ENCODE measurements around the gene TMEM184C.

TMEM184C gene

GRCh38 chr4:147617173-147617840, at the start of gene TMEM184C:
TSS of gene TMEM184C (plus strand) at chr4:147617397. CDS start at chr4:147617957, 560 bp downstream.
- peak; percentile 96 to 97 (median 96) for DNase-seq

DNA sequence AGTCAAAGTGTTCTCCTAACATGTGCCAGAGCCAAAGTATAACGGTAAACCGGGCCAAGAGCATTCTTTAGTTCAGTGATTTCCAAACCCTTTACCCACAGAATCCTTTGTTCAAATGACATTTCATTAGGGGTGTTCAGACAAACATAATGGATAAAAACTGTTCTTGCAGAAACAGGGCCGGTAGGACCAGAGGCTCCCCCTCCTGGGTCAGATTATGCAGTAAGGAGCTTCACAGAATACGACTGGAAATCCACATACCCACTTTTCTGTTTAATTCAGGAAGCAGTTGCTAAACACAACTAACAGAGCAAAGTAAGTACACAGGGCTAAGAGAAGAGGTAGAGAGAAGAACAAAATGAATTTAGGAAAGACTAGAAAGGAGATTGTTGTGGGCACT, 46.6 kb upstream of the TMEM184C start:
- no peak for DNase-seq

- DNase-seq, result no peak
Measured at GRCh38 chr4:147571036-147571770, 46.0 kb upstream of the TMEM184C start.

DNA sequence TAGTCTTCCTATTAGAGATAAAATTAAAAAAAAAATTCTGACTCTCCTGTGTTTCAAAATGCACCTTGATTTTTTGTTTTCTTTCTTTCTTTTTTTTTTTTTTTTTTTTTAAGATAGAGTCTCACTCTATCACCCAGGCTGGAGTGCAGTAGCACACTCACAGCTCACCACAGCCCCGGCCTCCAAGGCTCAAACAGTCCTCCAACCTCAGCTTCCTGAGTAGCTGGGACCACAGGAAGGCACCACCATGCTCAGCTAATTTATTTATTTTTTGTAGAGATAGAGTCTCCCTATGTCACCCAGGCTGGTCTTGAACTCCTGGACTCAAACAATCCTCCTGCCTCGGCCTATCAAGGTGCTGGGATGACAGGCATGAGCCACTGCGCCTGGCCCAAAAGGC, 41.1 kb upstream of the TMEM184C start:
- DNase-seq, result no peak

DNA sequence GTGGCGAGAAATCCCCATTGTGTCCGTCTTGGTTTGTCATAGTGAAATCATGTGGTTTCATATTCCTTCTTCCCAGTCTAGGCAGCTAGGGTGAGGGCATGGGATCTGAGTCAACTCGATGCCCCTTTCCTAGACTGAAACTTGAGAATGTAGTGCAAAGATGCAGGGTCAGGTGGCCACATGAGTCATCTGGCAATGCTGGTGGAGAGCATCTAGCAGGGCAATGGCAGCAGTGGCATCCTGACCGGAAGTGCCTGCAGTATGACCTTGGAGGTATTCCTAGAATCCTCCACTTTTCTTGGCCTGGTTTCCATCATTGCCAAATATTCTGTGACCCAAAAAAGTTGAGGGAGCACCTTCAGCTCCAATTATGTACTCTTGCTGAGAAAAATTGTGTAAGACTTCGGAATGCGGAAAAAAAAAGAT, 39.1 kb upstream of the TMEM184C start:
- DNase-seq, result no peak

DNA sequence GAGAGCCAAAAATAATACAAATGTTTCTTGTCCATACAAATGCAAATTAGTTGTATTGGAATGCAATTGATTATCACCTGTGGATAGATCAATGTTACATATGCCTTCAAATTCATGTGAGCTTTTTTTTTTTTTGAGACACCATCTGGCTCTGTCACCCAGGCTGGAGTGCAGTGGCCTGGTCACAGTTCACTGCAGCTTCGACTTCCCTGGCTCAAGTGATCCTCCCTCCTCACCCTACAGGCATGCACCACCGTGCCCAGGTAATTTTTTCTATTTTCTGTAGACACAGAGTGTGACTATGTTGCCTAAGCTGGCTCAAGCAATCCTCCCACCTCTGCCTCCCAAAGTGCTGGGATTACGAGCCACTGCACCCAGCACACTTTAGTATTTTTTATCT, 38.6 kb upstream of the TMEM184C start:
- no peak for DNase-seq

DNA sequence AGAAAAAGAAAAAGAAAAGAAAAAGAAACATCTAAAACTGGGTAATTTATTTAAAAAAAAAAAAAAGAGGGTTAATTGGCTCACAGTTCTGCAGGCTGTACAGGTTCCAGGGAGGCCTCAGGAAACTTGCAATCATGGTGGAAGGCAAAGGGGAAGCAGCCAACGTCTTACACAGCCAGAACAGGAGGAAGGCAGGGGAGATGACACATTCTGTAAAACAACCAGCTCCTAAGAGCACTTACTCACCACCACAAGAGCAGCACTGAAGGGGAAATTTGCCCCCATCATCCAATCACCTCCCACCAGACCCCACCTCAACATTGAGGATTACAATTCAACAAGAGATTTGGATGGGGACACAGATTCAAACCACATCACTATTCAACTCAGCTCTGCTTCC, 36.8 kb upstream of the TMEM184C start:
- DNase-seq, result no peak

GRCh38 chr4:147581606-147582350, 35.4 kb upstream of the TMEM184C start:
- DNase-seq, result no peak

DNA sequence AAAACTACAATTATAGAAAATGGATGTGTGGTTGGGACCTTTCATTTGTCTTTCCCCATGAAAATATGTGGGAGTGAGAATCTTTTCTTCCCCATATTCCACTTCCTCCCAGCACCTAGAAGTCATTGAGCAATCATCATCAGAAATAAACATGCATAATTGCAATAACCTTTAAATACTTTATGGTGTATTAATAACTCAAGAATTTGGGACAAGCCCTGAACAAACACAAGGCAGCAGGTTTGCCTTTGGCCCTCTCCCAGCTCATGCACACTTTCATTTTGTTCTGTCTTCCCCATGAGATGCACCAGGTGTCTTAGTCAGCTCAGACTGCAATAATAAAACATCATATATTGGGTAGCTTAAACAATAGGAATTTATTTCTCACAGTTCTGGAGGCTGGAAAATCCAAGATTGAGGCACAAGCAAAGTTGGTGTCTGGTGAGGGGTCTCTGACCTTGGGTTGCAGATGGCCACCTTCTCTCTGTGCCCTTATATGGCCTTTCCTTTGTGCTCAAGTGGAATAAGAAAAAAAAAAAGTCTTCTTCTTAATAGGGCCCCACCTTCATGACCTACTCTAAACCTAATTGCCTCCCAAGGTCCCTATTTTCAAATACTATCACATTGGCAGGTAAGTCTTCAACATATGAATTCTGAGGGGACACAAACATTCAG, 34.7 kb upstream of the TMEM184C start:
- DNase-seq, result no peak

GRCh38 chr4:147583876-147584275, 33.3 kb upstream of the TMEM184C start:
- no peak for DNase-seq

GRCh38 chr4:147586032-147586431, 31.2 kb upstream of the TMEM184C start:
- no peak for DNase-seq

DNA sequence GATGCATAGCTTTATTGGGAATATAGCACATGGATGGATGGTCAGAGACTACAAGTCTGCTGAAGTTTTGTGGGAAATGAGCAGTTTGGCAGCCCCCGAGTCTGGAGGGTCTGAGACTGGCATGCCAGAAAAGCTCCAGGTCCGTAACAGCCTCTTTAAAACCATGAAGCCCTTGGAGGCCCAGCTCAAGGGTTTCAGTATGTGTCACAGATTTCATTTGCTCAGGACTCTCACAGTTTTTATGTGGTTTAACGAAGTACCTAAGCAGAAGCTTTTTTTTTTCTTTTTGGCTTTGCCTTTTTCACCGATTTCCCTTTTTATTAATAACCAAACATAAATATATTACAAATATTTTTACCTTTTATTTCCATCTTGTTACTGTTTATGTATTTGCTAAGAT, 30.6 kb upstream of the TMEM184C start:
- no peak for DNase-seq

- DNase-seq, result no peak
Measured at GRCh38 chr4:147587041-147587440, 30.2 kb upstream of the TMEM184C start.

DNA sequence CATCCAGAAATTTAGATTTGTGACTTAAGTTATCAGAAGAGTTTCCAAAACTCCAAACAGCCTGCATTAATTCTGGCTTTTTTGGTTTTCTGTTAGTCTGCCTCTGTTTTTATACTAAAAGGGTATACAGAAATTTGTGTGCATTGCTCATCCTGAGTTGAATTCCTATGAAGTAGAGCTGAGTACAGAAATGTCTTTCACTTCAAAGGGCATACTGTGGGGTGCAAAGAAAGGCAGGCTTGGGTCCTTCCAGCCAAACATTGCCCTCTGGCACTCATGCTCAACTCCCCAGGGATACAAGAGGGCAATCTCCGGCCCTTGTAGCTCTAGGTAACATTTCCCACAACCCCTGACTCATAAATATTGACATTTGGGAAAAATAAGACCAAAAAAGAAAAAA, 27.6 kb upstream of the TMEM184C start:
- DNase-seq, result no peak

- peak in 3 of 6 experiments; percentile 0 to 5 (median 2) for DNase-seq
Measured at GRCh38 chr4:147590249-147590920, 26.8 kb upstream of the TMEM184C start.

GRCh38 chr4:147591106-147591505, 26.1 kb upstream of the TMEM184C start:
- DNase-seq, result no peak

DNA sequence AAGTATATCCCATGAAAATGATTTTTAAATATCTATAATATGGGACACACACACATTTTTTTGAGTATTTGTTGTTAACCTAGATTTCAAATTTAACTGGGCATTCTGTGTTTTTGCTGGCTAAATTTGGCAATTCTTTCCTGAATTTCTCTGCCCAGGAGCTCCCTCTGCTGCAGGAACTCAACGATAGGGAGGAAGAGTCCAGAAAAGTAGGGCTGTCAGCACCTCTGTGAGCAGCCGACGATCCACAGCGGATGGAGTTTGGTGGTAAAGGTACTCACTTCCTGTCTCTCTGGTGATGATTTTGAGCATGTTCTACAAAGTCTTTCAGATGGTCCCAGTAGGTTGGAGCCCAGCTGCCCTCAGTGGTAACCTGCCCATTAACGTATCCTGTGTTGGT, 23.1 kb upstream of the TMEM184C start:
- no peak for DNase-seq

- DNase-seq, result no peak
Measured at GRCh38 chr4:147594578-147594977, 22.6 kb upstream of the TMEM184C start.

- DNase-seq, result no peak
Measured at GRCh38 chr4:147596377-147596776, 20.8 kb upstream of the TMEM184C start.

GRCh38 chr4:147596981-147597380, 20.2 kb upstream of the TMEM184C start:
- DNase-seq, result no peak

GRCh38 chr4:147597561-147597960, 19.6 kb upstream of the TMEM184C start:
- no peak for DNase-seq

GRCh38 chr4:147599206-147599605, 18.0 kb upstream of the TMEM184C start:
- DNase-seq, result no peak

DNA sequence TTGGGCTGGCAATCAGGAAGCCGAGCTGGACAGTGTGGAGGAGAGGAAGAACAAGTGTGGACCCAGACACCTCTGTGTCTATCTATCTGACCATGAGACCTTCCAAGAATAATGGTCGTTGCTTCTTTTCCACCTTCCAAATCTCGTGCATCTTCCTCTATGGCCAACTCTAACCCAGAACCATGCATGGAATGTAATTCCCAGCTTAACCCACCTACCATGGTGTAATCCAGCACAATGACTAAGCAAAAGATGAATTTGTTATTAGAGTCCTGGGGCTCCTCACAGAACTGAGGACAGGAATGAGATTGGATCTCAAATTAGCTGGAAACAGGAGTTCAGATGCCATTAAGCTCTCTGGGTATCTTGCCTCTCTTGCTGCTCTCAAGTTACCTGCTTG, 17.4 kb upstream of the TMEM184C start:
- no peak for DNase-seq

All from stimulated activated naive CD4-positive, alpha-beta T cell (primary cell).